Vagina (tissue), 2 donors: Measurements from ENCODE around the gene MRPS12.

ENCODE experiments used
- POLR2A ChIP-seq, 2 donors: fragments of 450-650 bp; IDR thresholded peaks; one replicate each; pipeline ENCODE4 v1.6.1; 2017; ENCODE audit warnings: antibody characterized with exemption in 2 of 2, mild to moderate bottlenecking in 2 of 2, moderate library complexity in 2 of 2
- POLR2AphosphoS5 ChIP-seq, 2 donors: sonication (generic); formaldehyde crosslinking; IDR thresholded peaks; one replicate each; pipeline ENCODE4 v1.9.0; 2017; ENCODE audit warnings: antibody characterized with exemption in 2 of 2, mild to moderate bottlenecking in 2 of 2, low read depth in 1 of 2; ENCODE audit not compliant: insufficient read depth in 1 of 2
- TF ChIP-seq, protein P1 (sequence below), 3 experiments: fragments of 450-650 bp in 2 of 3; fragments of 200-600 bp in 1 of 3; sonication (generic) in 1 of 3; IDR thresholded peaks; one replicate each; pipeline ENCODE4 v1.5.1; 2017 to 2019; ENCODE audit warnings: antibody characterized with exemption in 3 of 3, mild to moderate bottlenecking in 2 of 3, moderate library complexity in 2 of 3

DNA sequence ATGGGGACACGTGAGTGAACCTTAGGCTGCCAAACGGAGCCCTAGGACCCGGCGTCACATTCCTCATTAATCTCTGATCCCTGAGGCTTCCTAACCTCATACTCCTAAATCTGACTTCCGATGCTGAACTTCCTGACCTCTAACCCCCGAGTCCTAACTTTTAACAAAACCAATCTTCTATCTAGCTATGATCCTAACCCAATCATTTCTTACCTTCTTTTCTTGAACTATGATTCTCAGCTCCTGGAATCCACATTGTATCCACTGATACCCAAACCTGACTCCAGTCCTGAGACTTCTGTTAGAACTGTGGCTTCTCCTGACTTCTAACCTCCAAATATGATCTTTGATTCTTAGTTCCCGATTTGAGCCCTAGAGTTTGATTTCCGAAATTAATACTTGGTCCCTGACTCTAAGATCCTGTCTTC is 30.5 kb upstream of the MRPS12 start:
- TF ChIP-seq, protein P1, sequence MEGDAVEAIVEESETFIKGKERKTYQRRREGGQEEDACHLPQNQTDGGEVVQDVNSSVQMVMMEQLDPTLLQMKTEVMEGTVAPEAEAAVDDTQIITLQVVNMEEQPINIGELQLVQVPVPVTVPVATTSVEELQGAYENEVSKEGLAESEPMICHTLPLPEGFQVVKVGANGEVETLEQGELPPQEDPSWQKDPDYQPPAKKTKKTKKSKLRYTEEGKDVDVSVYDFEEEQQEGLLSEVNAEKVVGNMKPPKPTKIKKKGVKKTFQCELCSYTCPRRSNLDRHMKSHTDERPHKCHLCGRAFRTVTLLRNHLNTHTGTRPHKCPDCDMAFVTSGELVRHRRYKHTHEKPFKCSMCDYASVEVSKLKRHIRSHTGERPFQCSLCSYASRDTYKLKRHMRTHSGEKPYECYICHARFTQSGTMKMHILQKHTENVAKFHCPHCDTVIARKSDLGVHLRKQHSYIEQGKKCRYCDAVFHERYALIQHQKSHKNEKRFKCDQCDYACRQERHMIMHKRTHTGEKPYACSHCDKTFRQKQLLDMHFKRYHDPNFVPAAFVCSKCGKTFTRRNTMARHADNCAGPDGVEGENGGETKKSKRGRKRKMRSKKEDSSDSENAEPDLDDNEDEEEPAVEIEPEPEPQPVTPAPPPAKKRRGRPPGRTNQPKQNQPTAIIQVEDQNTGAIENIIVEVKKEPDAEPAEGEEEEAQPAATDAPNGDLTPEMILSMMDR (IDR thresholded peaks at IDR 0.05), result no peak
- TF ChIP-seq POLR2A (IDR thresholded peaks at IDR 0.05) (no peak), POLR2AphosphoS5 (IDR thresholded peaks at IDR 0.05; ENCODE audit: insufficient read depth in 1 of 2, low read depth in 1 of 2) (no peak)
